Loucy (cell line): ENCODE results near the gene SDHAF2.

Experiments used
- EZH2phosphoT487 ChIP-seq: fragments of 200-600 bp; IDR thresholded peaks from 2 replicates; pipeline ENCODE4 v1.6.1; 2018; ENCODE audit warnings: antibody characterized with exemption, mild to moderate bottlenecking, moderate library complexity, borderline replicate concordance
- TF ChIP-seq, protein P1 (sequence below): fragments of 200-600 bp; sonication (generic); conservative IDR thresholded peaks from 2 replicates; pipeline ENCODE4 v1.5.1; 2014; ENCODE audit warnings: mild to moderate bottlenecking, antibody characterized with exemption, low read length

DNA sequence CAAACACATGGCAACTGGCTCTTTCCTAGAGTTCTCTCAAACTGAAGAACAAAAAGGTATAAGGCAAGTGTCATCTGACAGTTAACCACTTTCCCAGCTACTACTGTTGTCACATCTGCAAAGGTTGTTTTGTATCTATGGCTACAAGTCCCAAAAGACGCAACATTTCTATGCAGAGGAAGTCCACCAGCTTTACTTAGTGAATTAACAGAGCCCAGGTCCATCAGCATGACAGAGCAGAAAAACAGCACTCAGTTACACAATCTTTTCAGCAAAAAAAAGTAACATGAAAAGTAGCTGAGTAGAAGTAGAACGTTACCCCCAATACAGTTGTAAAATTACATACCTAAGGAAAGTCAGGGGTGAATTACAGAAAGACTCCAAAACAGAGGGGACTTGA is 12.3 kb upstream of the SDHAF2 start:
- TF ChIP-seq, protein P1, sequence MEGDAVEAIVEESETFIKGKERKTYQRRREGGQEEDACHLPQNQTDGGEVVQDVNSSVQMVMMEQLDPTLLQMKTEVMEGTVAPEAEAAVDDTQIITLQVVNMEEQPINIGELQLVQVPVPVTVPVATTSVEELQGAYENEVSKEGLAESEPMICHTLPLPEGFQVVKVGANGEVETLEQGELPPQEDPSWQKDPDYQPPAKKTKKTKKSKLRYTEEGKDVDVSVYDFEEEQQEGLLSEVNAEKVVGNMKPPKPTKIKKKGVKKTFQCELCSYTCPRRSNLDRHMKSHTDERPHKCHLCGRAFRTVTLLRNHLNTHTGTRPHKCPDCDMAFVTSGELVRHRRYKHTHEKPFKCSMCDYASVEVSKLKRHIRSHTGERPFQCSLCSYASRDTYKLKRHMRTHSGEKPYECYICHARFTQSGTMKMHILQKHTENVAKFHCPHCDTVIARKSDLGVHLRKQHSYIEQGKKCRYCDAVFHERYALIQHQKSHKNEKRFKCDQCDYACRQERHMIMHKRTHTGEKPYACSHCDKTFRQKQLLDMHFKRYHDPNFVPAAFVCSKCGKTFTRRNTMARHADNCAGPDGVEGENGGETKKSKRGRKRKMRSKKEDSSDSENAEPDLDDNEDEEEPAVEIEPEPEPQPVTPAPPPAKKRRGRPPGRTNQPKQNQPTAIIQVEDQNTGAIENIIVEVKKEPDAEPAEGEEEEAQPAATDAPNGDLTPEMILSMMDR, result no peak
- no peak for TF ChIP-seq EZH2phosphoT487
